Effector memory CD8-positive, alpha-beta T cell (primary cell): ENCODE measurements around the gene PDSS2.
"Not testable (repeated sequence)": the region's sequence is repeated elsewhere in the genome, so short reads cannot be mapped to it uniquely, and the experiment has no call there.

Source experiments
- ATAC-seq: fragments of 150-1000 bp; cut with Tn5 transposase; replicated peaks from 2 replicates; pipeline ENCODE4 v1.10.0; 2021; ENCODE audit warnings: mild to moderate bottlenecking, moderate library complexity
- DNase-seq, 3 experiments: peaks; one replicate each; pipeline ENCODE4 v3.0.0; 2021
- H3K27ac Mint-ChIP-seq, 2 donors: one replicate each; pipeline ENCODE4 v1.8.0; 2022; ENCODE audit warnings: mild to moderate bottlenecking in 2 of 2, mixed read lengths in 2 of 2, moderate library complexity in 2 of 2
- H3K27me3 Mint-ChIP-seq, 2 donors: one replicate each; pipeline ENCODE4 v1.8.0; 2022; ENCODE audit warnings: mixed read lengths in 2 of 2
- H3K36me3 Mint-ChIP-seq: one replicate; pipeline ENCODE4 v1.8.0; 2022; ENCODE audit warnings: mild to moderate bottlenecking, moderate library complexity, mixed read lengths; ENCODE audit not compliant: insufficient read depth
- H3K4me1 Mint-ChIP-seq, 2 donors: one replicate each; pipeline ENCODE4 v1.8.0; 2022; ENCODE audit warnings: low read depth in 2 of 2, mixed read lengths in 2 of 2
- H3K4me3 Mint-ChIP-seq, 2 donors: one replicate each; pipeline ENCODE4 v1.8.0; 2022; ENCODE audit warnings: mild to moderate bottlenecking in 2 of 2, mixed read lengths in 2 of 2, moderate library complexity in 2 of 2
- H3K9me3 Mint-ChIP-seq, 2 donors: one replicate each; pipeline ENCODE4 v1.8.0; 2022; ENCODE audit warnings: mixed read lengths in 2 of 2

Gene PDSS2

DNA sequence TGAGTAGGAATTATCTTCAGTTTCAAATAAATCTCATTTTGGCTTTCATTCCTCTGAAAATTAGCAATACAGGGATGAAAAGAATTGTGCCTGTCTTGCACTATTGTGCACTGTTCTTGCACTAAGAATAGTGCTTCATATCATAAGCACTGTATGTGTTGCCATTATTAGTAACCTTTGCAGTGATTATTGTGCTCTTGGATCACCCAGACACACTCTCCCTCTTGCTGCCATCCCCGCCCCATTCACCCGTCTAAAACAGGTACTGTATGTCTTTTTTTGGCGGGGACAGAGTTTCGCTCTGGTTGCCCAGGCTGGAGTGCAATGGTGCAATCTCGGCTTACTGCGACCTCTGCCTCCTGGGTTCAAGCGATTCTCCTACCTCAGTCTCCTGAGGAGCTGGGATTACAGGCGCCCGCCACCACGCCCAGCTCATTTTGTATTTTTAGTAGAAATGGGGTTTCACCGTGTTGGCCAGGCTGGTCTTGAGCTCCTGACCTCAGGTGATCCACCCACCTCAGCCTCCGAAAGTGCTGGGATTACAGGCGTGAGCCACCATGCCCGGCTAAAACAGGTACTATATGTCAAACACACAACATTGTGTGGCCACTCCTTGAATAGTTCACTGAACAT is 324.2 kb downstream of the PDSS2 start:
- not testable (repeated sequence) for ATAC-seq, DNase-seq, H3K4me3 Mint-ChIP-seq, H3K4me1 Mint-ChIP-seq, H3K27me3 Mint-ChIP-seq, H3K9me3 Mint-ChIP-seq, H3K36me3 Mint-ChIP-seq, H3K27ac Mint-ChIP-seq

DNA sequence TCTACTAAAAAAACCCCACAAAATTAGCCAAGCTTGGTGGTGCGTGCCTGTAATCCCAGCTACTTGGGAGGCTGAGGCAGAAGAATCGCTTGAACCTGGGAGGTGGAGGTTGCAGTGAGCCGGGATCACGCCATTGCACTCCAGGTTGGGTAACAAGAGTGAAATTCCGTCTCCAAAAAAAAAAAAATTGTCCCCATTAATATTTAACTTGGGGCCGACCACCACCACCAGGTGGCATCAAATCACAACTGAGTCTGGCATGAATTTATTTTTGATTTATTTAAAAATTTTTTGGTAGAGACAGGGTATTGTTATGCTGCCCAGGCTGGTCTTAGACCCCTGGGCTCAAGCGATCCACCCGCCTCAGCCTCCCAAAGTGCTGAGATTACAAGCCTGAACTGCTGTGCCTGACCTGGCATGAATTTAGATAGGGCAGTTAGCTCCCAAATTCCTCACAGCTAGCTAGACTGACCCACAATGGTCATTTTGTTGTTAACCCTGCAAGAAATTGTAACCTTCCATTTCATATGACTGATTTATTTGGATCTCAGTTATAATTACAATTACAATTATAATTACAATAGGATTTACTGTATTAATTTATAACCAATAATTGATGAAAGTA is 326.9 kb downstream of the PDSS2 start:
- Mint-ChIP-seq H3K4me3 (no peak overlapping the region), H3K27ac (no peak overlapping the region), H3K4me1 (peaks cover 0 to 1% of the 10 kb centered on the region in 2 donors), H3K9me3 (no peaks in the 10 kb centered on the region), H3K36me3 (peaks cover 3% of the 10 kb centered on the region), H3K27me3 (peaks cover 0 to 11% of the 10 kb centered on the region in 2 donors)
- peak in 1 of 3 experiments; percentile 16 for DNase-seq
- no peak for ATAC-seq

DNA sequence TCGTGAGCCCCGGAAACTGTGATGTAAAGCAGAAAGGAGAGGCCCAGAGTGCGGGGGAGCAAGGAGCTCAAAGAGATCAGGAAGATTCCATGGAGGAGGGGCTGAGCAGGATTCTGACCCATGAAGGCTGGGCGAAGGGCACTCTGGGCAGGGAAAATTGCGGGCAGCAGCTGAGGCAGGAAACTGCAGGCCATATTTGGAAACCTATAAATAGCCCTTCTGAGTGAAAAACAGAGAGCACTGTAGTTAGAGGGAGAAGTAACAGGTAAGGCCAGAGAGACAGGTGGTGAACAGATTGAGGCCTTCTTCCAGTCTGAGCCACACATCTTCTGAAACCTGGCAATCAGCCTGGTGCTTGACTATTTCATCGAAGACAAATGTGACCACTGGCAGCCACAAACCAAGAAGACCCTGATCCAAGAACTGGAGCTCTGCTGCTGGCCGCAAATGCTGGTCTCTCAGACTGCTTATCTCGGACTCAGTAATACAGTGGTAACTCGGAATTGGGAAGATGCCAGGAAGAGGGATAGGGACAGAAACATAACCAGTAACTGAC is 329.9 kb downstream of the PDSS2 start:
- Mint-ChIP-seq H3K27me3 (peaks cover 0 to 11% of the 10 kb centered on the region in 2 donors), H3K36me3 (no peaks in the 10 kb centered on the region), H3K27ac (no peak overlapping the region), H3K4me1 (peaks cover 0 to 1% of the 10 kb centered on the region in 2 donors), H3K9me3 (no peaks in the 10 kb centered on the region), H3K4me3 (no peak overlapping the region)
- ATAC-seq = no peak
- no peak for DNase-seq

DNA sequence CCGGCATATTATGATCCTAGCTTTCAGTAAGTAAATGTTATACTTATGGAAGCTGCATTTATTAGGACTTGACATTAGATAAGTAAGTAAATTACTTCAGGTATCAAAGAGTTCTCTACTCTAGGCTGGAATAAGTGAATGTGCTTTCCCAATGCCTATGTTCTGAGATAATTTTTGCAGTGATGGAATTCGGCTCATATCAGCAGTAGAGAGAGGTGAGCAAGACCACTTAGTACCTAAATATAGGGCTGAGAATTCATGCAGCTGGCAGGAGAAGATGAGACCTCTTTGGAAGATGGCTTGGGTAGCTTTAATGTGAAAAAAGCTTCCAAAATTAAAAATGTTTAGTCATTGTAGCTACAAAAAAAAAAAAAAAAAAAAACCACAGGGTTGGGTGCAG is 330.8 kb downstream of the PDSS2 start:
- peaks cover 0 to 1% of the 10 kb centered on the region in 2 donors for H3K4me1 Mint-ChIP-seq
- no peaks in the 10 kb centered on the region for H3K9me3 Mint-ChIP-seq
- H3K27ac Mint-ChIP-seq = no peak overlapping the region

DNA sequence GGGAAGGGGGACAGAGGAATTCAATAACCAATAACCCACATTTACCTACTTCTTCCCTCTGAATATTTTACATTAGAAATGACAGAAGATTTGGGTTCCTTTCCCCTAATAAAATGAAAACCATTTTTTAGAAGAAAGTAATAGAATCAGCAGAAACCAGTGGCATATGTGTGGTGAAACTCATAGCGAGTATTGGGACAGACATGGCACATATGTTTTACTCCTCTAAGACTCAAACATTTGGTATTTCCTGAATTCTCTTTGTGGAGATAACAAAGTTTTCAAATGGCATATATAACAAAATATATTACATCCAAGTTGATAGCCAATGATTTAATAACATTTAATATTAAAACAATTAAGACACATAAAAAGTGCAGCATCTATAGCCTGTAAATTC is 331.2 kb downstream of the PDSS2 start:
- Mint-ChIP-seq H3K27ac (no peak overlapping the region), H3K4me3 (no peak overlapping the region), H3K36me3 (no peaks in the 10 kb centered on the region), H3K27me3 (peaks cover 0 to 11% of the 10 kb centered on the region in 2 donors), H3K4me1 (peaks cover 0 to 1% of the 10 kb centered on the region in 2 donors), H3K9me3 (no peaks in the 10 kb centered on the region)
- ATAC-seq (no peak), DNase-seq (no peak)

More for the DNA sequence above, 330.8 kb downstream of the PDSS2 start:
- ATAC-seq (no peak), DNase-seq (no peak)
- Mint-ChIP-seq H3K36me3 (no peaks in the 10 kb centered on the region), H3K4me3 (no peak overlapping the region), H3K27me3 (peaks cover 0 to 11% of the 10 kb centered on the region in 2 donors)

DNA sequence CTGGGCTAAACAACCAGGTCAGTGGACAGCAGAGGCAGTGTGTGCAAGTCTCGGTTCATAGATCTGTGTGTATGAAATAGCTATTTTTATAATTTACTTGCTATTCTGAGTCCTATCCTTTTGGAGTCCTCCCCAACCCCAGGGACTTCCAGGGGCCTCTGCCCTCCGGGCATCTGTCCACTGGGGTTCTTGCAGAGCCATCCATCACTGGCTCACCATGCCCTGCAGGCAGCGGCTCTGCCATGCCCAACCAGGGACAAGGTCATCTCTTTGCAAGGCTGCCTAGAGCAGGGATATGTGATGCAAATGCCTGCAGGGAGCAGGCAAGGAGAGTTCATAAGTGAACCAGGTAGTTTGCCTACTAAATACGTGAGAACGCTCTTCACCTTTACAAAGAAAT is 333.6 kb downstream of the PDSS2 start:
- Mint-ChIP-seq H3K4me3 (no peak overlapping the region), H3K9me3 (no peaks in the 10 kb centered on the region), H3K27me3 (peaks cover 0 to 11% of the 10 kb centered on the region in 2 donors), H3K27ac (no peak overlapping the region), H3K4me1 (peaks cover 0 to 1% of the 10 kb centered on the region in 2 donors), H3K36me3 (no peaks in the 10 kb centered on the region)
- DNase-seq = no peak
- ATAC-seq = no peak

DNA sequence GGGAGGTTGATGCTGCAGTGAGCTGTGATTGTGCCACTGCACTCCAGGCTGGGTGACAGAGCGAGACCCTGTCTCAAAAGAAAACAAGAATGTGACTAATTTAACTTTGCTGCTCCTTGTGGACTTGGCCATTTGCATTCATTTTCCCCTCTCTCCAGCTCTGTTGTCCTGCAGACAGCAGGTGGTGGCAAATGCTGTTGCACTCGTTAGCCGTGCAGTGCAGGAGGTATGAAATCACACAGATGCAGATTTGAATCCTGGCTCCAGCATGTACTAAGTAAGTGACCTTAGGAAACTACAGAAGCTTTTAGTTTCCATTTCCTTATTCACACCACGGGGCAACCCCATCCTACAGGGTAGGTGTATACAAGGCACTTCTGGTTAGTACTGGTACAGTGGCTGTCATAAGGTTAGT is 334.4 kb downstream of the PDSS2 start:
- Mint-ChIP-seq H3K4me1 (peaks cover 0 to 1% of the 10 kb centered on the region in 2 donors), H3K36me3 (no peaks in the 10 kb centered on the region), H3K9me3 (no peaks in the 10 kb centered on the region), H3K4me3 (no peak overlapping the region), H3K27me3 (peaks cover 0 to 11% of the 10 kb centered on the region in 2 donors), H3K27ac (no peak overlapping the region)
- no peak for DNase-seq
- no peak for ATAC-seq

DNA sequence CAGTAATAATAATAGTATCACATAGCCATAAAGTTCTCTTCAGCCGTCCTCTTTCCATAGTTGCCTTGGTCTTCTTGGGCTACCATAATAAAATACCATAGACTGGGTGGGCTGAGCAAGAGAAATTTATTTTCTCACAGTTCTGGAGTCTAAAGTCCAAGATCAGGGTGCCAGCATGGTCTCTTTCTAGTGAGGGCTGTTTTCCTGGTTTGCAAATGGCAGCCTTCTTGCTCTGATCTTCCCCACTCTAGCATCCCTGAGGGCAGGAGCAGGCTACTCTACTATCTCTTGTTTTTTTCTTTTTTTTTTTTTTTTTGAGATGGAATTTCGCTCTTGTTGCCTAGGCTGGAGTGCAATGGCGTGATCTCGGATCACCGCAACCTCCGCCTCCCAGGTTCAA is 335.9 kb downstream of the PDSS2 start:
- no peaks in the 10 kb centered on the region for H3K9me3 Mint-ChIP-seq
- H3K36me3 Mint-ChIP-seq = no peaks in the 10 kb centered on the region
- H3K27me3 Mint-ChIP-seq = no peaks in the 10 kb centered on the region
- no peak overlapping the region for H3K4me3 Mint-ChIP-seq
- H3K27ac Mint-ChIP-seq = no peak overlapping the region
- H3K4me1 Mint-ChIP-seq = no peaks in the 10 kb centered on the region
- ATAC-seq (no peak), DNase-seq (no peak)

DNA sequence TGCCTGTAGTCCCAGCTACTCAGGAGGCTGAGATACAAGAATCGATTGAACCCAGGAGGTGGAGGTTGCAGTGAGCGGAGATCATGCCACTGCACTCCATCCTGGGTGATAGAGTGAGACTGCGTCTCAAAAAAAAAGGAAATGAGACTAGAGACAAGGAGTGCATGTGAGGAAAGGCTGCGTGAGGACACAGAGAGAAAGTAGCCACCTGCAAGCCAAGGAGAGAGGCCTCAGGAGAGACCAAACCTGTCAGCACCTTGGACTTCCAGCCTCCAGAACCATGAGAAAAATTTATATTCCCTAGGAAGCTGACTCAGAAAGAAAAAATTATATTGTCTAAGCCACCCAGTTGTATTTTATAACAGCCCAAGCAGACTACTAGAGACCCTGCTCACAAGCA is 336.6 kb downstream of the PDSS2 start:
- no peaks in the 10 kb centered on the region for H3K27me3 Mint-ChIP-seq
- H3K4me3 Mint-ChIP-seq = no peak overlapping the region
- no peaks in the 10 kb centered on the region for H3K36me3 Mint-ChIP-seq
- ATAC-seq (no peak), DNase-seq (no peak)
- no peaks in the 10 kb centered on the region for H3K9me3 Mint-ChIP-seq
- no peaks in the 10 kb centered on the region for H3K4me1 Mint-ChIP-seq
- no peak overlapping the region for H3K27ac Mint-ChIP-seq

DNA sequence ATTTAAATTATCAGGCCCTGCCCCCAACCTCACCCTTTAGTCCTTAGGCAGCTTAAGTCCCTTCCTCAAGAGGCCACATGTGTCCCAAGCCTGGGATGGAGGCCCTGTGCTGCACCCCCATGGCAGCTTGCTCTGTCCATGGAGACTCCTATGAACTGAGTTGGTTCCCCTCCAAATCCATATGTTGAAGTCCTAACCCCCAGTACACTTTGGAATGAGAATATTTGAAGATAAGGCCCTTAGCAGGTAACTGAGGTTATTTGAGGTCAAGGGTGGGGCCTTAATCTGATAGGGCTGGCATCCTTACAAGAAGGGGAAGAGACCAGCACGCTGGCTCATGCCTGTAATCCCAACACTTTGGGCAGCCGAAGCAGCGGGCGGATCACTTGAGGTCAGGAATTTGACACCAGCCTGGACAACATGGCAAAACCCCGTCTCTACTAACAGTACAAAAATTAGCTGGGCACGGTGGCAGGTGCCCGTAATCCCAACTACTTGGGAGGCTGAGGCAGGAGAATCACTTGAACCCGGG is 337.3 kb downstream of the PDSS2 start:
- Mint-ChIP-seq H3K4me1 (no peaks in the 10 kb centered on the region), H3K27me3 (peaks cover 0 to 1% of the 10 kb centered on the region in 2 donors), H3K9me3 (no peaks in the 10 kb centered on the region), H3K36me3 (no peaks in the 10 kb centered on the region), H3K4me3 (no peak overlapping the region), H3K27ac (no peak overlapping the region)
- no peak for DNase-seq
- ATAC-seq = no peak

DNA sequence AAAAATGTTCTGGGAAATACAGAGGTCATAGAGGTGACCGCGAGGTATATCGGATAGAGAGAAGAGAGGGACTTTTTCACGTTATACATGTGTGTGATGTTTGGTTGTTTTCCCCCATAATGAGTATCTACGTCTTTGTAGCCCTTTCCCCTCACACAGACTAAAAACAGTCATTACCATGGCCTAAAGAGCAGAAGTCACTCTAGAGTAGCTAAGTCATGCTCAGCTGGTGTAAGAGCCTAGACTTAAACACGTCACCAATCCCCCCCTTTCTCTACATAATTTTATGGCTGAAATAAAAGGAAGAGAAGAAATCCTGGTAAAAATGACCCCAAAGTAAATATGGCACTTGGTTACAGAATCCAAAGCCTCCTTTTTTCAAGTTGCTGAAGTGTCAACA is 338.1 kb downstream of the PDSS2 start:
- Mint-ChIP-seq H3K4me1 (peaks cover 3 to 5% of the 10 kb centered on the region in 2 donors), H3K9me3 (no peaks in the 10 kb centered on the region)

DNA sequence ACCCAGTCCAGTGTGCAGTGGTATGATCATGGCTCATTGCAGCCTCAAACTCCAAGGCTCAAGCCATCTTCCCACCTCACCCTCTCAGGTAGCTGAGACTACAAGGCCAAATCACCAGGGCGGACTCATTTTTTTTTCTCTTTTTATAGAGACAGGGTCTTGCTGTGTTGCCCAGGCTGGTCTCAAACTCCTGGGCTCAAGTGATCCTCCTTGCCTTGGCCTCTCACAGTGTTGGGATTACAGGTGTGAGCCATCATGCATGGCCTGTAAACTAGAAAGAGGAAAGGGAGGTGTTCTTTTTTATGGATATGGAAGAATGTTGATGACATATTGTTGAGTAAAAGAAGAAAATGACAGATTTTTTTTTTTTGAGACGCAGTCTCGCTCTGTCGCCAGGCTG is 339.0 kb downstream of the PDSS2 start:
- ATAC-seq = no peak
- H3K4me1 Mint-ChIP-seq = peaks cover 7 to 8% of the 10 kb centered on the region in 2 donors
- no peak for DNase-seq
- H3K27ac Mint-ChIP-seq = no peak overlapping the region
- no peaks in the 10 kb centered on the region for H3K9me3 Mint-ChIP-seq
- peaks cover 6 to 12% of the 10 kb centered on the region in 2 donors for H3K27me3 Mint-ChIP-seq
- peaks cover 3% of the 10 kb centered on the region for H3K36me3 Mint-ChIP-seq
- H3K4me3 Mint-ChIP-seq = no peak overlapping the region

More for the DNA sequence above, 338.1 kb downstream of the PDSS2 start:
- Mint-ChIP-seq H3K27me3 (peaks cover 6 to 9% of the 10 kb centered on the region in 2 donors), H3K27ac (no peak overlapping the region), H3K36me3 (peaks cover 3% of the 10 kb centered on the region), H3K4me3 (no peak overlapping the region)
- ATAC-seq = no peak
- no peak for DNase-seq

DNA sequence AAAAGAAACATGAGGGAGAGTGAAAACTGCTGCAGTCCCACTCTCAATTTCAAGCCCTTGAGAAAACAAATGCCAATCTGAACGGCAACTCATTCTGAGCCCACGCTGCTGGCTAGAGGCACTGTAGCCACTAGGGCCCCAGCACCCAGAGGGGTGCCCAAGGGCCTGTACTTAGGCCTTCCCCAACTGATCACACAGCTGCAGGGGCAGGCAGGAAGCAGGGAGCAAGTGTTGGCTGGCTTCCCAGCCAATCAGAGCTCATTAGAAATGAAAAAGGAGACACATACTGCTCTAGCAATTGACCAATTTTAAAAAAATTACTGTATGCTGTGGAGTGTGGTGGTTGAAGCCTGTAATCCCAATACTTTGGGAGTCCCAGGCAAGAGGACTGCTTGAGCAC is 340.4 kb downstream of the PDSS2 start:
- H3K4me1 Mint-ChIP-seq = peaks cover 7 to 8% of the 10 kb centered on the region in 2 donors
- ATAC-seq (no peak), DNase-seq (no peak)
- H3K4me3 Mint-ChIP-seq = no peak overlapping the region
- H3K27me3 Mint-ChIP-seq = peaks cover 6 to 12% of the 10 kb centered on the region in 2 donors
- no peaks in the 10 kb centered on the region for H3K9me3 Mint-ChIP-seq
- no peak overlapping the region for H3K27ac Mint-ChIP-seq
- peaks cover 4% of the 10 kb centered on the region for H3K36me3 Mint-ChIP-seq

DNA sequence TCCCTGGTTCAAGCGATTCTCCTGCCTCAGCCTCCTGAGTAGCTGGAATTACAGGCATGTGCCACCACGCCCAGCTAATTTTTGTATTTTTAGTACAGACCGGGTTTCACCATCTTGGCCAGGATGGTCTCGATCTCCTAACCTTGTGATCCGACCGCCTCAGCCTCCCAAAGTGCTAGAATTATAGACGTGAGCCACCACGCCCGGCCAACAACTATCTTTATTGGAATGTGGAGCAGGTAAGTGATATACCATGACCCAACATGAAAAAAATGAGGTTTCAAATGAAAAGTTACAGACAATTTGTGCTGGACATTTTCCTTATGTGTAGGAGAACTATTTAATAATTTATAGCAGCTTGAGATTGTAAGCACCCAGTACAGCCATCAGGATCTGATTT is 340.8 kb downstream of the PDSS2 start:
- not testable (repeated sequence) for H3K4me3 Mint-ChIP-seq, H3K9me3 Mint-ChIP-seq, ATAC-seq, H3K27ac Mint-ChIP-seq, H3K4me1 Mint-ChIP-seq, H3K36me3 Mint-ChIP-seq, DNase-seq
- H3K27me3 Mint-ChIP-seq = peaks cover 6 to 12% of the 10 kb centered on the region in 2 donors
